NCI-H82 treated with DMSO at 0.1 percent for 48 hours (cell line): Measurements from ENCODE around the gene FAM53A.

ENCODE experiments used
- DNase-seq: peaks from one replicate; lab custom pipeline; 2025; ENCODE audit not compliant: unreplicated experiment; lab: John Stamatoyannopoulos, UW

The FAM53A gene

DNA sequence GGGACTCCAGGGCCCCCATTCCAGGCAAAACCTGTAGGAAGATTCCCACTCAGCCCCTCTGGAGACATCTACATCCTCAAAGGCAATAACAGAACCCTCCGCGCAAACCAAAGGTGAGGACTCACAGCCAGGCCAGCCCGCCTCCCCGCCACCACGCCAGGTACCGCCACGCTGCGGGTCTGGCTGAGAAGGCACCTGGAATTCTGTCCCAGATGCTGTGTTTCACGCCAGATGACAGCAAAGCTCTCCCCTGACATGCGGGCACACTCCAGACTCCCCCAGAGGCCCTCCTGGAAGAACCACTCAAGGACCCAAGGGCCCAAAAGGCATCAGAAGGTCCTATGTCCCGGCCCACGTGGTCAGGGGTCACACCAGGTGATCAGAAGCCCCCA, 59.6 kb downstream of the FAM53A start:
- no peak for DNase-seq

DNA sequence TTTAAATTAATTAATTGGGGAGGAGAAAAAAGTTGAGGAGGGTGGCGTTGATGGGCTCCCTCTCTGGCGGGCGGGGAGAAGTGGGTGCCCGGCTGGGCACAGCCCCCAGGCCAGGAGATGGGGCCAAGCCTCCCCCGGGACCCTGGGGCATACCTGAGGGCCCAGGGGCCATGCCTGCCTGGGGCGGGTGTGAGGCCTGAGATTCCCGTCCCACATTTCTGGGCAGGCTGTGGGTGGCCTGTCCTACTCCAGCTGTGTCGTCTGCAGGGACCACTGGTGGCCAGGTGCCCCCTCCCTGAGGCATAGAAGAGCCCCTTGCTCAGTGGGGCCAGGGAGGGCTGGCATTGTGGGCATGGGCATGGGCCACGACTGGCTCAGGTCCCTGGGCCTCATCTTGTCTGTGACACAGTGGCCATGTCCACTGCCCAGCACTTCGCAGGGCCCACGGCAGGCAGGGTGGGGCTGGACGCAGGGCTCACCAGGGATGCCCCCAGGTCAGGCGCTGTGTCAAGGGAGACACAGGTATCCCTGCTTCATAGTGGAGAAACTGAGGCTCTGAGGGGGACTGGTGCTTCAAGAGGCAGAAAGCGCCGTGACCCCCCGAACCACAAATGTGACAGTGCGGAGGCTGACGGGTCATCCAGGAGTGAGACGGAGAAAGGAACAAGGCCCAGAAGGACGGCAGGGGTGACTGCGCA, 60.1 kb downstream of the FAM53A start:
- DNase-seq, result no peak

DNA sequence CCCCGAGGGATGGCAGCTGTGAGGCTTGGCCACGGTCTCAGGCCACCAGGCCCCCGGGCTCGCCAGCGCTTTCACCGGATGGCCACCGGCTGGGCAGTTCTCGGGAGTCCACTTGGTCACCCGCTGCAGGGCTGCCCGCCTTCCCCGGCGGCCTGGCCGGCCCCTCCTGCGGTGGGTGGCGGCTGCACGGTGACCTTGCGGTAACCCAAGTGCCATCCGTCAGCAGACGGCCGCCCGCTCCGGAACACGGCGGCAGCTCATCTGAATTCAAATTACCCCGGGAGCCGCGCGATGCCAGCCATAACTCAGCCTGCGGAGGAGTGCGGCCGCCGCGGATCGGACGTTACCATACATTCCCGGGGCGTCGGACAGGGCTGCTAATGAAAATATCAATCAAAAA, 60.7 kb downstream of the FAM53A start:
- no peak for DNase-seq

DNA sequence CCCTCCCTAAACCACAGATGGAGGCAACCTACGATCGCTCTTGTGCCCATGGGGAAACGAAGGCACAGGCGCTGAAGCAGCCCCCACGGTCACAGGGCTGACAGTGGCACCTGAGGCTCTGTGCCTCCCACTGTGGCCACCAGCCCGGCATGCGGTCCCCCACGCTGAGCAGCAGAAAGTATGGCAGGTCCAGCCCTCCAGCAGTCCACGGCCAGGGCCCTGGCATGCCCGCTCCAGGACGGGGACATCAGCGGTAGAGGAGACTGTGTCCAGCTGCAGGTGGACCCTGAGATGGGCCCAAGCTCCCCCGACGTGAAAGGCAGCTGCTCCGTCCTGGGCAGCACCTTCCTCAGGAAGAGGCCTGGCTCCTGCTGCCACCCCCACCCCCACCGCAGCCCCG, 61.2 kb downstream of the FAM53A start:
- no peak for DNase-seq

DNA sequence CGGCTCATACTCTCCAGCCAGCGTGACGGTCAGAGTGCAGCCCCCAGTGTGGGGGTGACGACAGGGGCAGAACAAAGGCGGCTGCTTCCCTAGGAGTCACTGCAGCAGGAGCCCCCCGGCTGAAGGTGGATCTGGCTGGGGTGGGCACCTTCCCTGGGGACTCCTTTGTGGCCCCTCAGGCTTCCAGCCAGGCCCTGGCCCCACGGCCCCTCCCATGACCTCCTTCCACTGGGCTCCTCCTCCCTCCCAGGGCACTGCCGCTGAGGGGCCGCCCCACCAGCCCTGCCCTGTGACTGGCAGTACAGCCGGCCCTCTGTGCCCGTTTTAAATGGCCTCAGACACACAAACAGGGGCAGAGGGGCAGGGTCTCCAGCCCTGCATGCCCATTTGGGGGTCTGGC, 61.9 kb downstream of the FAM53A start:
- DNase-seq, result no peak

DNA sequence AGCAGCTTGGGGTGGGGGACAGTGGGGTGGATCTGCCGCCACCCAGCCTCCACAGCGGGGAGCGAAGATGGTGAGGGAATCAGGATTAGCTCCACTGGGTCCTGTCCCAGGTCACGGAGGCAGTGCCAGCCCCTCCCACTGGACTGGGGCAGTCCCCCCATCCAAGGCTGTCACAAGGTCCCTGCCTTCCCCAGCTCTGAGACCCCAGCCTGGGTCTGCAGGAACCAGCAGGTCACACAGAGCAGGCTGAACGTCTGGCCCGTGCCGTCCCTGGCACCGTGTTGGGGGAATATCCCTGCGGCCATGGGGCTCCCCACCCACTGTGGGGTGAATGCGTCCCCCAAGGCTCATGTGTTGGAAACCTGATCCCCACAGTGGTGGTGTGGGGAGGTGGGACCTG, 62.6 kb downstream of the FAM53A start:
- no peak for DNase-seq

DNA sequence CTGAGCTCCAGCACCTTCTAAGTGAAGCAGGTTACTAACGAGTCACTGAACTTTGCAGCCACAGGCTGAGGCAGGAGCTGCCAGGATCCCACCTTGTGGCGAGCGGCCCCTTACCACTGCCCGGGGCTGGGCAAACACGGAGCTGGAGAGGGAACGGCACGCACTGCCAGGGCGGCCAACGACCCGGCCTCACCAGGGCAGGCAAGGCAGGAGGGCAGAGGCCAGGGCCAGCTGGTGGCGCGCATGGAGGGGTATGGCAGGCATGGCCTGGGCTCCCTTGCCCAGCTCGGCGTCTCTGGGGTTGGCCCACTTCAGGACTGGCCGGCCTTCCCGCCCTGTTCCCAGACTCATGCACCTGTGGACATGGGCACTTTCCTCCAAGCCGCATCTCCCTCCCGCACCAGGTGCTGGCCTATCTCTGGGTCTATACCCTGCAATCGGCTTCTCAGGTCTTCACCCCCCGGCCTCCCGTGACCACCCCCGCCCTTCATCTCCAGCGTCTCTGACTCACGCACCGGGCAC, 64.9 kb downstream of the FAM53A start:
- no peak for DNase-seq

DNA sequence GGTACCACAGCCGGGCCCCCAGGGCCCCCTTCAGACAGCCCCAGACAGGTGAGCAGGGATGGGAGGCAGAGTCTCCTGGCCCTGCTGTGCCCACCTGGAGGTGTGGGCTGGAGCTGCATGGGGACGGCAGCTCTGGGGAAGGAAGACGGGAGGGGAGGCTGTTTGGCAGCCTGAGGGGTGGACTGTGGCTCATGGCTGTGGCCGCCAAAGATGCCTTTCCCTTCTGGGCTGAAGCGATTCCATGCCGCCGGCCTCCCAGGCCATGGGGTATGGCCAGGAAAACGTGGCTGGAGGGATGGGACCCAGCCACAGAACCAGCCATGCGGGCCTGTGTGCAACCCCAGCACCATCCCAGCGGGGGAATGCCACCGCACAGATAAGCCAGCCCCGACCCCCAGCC, 65.7 kb downstream of the FAM53A start:
- DNase-seq, result no peak

DNA sequence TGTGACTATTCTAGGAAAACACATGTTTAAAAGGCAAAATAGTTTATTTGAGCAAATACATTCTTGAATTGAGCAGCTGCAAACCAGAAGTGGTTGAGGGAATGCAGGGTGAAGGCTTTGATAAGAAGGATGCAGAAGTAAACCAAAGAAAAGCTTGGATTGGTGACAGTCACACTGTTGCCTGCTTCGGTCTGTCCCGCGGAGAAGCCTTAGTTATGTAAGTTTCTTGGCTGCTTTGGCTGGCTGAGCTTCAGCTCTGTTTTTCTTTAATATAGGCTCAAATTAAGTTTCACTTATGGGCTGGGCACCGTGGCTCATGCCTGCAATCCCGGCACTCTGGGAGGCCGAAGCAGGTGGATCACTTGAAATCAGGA, 67.6 kb downstream of the FAM53A start:
- DNase-seq, result no peak

DNA sequence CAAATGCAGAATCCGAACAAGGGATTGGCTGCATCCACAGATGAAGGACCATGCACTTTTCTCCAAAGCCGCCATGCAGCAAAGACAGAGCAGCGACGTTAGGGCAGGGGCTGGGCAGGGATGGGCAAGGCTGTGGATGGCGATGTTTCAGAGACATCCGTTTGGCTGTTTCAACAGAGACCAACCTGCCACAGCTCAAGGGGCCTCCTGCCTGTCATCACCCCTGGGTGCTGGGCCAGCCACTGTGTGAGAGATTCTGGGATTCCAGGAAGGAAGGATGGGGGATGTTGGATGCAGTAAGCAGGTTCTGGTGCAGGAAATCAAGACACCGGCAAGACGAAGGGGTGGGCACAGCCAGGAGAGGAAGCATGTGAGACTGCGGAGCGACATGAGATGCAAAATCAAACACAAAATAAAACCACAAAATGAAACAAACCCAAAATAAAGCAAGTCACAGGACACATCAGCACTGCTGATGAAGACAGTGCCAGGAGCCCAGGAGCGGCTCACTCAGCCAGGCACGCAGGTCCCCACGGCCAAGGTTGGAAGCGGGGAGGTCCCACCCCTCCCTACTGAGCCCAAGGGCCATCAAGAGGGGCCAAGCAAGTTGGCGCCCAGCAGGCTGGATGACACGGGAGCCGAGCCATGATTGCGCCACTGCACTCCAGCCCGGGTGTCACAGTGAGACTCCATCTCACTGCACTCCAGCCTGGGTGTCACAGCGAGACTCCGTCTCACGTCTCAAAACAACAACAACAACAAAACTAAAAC, 68.1 kb downstream of the FAM53A start:
- no peak for DNase-seq

DNA sequence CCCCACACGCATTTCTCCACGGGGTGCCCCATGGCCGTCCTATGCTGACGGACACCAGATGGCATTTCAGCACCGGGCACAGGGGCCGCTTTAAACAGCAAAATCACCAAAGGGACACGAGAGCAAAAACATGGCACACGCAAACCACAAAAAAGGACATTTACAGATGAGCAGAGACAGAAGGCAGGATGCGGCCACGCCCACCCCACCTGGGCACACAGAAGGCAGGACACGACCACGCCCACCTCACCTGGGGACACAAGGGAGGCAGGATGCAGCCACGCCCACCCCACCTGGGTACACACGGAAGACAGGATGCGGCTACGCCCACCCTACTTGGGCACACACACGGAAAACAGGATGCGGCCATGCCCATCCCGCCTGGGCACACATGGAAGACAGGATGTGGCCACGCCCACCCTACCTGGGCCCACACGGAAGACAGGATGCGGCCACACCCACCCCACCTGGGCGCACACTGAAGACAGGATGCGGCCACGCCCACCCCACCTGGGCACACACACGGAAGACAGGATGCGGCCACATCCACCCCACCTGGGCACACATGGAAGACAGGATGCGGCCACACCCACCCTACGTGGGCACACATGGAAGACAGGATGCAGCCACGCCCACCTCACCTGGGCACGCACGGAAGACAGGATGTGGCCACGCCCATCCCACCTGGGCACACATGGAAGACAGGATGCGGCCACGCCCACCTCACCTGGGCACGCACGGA, 69.1 kb downstream of the FAM53A start:
- DNase-seq, result no peak

DNA sequence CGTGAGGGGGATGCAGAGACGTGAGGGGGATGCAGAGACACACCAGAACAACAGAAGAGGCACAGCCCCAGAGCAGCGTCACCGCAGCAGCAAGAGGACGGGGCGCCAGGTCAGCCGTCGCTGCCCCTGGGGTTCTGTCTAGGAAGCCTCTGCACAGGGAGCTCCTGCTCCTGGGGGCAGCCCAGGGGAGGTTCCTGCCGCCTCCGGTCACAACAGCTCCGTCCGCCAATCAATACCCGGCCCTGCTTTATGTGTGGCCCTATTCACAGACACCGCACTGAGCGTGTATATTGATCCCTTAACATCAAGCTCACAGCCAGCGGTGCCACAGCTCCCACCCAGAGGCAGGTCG, 69.6 kb downstream of the FAM53A start:
- DNase-seq, result no peak

DNA sequence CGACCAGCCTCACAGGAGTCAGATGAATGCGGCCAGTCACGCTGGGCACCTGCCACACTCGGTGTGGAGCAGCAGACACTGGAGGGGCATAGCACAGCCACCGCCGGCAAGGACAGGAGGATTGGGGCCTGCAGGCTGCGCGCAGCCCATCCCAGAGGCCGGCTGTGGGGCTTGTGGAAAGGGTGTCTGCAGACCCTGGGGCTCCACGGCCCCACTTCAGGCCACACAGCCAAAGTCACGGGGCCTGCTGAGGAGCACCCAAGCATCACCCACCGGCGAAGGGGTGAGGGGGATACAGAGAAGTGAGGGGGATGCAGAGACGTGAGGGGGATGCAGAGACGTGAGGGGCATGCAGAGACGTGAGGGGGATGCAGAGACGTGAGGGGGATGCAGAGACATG, 70.1 kb downstream of the FAM53A start:
- no peak for DNase-seq

DNA sequence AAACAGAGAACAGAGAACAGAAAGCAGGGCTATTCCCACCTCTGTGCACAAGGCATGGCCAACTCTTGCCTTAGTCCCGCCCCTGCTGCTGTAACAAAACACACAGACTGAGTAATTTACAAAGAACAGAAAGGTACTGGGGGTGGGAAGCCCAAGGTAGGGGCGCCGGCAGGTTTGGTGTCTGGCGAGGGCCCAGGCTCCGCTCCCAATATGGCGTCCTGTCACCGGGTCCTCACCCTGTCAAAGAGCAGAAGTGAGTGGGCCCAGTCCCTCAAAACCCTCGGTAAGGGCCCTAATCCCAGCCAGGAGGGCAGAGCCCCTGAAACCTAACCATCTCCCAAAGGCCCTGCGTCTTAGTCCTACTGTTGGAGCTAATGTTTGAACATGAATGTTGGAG, 71.0 kb downstream of the FAM53A start:
- DNase-seq, result no peak

DNA sequence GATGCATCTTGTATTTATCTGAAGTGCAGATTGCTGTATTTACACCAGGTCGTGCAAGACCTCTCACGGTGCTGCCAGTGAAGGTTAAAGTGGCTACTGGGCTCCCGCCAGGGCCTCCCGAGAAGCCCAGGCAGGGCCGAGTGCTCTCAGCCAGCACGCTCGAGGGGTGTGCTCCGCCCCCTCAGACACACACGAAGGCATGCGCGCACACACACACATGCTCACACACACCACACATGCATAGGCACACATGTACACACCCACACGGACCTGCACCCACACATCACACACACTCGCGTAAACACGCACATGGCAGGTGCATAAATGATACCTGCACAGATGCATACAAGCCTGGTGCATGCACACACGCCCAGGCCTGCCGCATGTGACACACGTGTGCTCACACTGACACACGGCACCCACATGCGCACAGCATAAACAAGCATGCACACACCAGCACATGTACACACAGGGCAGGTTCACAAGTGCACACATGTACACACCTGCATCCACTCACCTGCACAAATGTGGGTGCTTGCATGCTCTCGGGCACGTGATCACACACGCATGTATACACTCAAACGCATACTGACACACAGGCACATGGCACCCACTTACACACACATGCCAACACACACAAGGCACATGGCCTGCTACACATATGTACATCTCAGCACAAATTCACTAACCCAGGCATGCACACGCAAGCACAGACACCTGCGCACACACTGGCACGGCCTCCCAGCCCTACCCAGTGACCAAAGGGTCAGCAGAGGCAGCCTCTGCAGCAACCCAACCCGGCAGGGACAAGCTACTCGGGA, 71.6 kb downstream of the FAM53A start:
- DNase-seq, result no peak

DNA sequence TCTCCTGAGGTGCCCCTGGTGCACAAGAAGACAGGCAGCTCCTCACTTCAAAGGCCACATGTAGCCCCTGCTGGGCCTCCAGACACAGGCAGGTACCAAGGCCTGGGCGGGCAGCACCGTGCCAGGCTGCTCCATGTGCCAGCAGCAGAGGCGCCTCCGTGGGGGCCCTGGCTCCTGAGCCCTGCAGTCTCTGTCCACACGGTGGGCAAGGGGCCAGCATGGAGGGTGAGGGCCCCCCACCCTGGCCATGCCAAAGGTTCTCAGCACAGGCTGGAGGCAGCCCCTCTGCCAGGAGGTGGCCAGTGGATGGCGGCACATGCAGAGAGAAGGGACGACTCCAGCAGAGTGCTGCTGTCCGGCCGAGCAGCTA, 72.6 kb downstream of the FAM53A start:
- DNase-seq, result no peak

DNA sequence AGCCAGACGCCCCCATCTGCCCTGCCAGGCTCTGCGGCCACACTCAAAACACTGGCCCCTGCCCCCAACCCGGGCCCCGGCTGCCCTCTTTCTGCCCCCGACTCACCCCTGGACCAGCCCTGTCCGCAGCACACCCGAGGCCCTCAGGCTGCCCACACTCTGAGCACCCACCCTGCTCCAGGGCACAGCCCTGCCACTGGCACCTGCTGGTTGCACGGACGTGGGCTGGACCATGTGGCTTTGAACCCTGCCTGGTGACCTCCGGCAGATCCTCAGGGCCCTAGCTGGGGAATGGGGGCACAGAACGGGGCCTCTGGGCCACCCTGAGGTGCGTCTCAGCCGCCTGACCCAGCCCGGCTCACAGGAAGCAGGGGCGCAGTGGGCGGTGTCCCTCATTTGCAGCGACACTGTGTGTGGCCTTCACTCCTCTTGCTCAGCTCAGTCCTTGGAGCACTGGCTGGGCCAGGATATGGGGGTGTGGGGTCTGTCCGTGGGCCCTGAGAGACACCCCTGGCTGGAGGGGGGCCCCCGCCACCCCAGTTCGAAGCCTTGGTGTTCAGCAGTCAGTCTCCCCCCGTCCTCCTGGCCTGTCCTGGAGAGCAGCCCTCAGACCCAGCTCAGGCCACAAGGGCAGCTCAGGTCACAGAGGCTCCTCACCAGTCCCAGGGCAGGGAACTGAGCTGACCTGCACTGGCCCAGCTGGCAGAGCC, 73.2 kb downstream of the FAM53A start:
- DNase-seq, result no peak

DNA sequence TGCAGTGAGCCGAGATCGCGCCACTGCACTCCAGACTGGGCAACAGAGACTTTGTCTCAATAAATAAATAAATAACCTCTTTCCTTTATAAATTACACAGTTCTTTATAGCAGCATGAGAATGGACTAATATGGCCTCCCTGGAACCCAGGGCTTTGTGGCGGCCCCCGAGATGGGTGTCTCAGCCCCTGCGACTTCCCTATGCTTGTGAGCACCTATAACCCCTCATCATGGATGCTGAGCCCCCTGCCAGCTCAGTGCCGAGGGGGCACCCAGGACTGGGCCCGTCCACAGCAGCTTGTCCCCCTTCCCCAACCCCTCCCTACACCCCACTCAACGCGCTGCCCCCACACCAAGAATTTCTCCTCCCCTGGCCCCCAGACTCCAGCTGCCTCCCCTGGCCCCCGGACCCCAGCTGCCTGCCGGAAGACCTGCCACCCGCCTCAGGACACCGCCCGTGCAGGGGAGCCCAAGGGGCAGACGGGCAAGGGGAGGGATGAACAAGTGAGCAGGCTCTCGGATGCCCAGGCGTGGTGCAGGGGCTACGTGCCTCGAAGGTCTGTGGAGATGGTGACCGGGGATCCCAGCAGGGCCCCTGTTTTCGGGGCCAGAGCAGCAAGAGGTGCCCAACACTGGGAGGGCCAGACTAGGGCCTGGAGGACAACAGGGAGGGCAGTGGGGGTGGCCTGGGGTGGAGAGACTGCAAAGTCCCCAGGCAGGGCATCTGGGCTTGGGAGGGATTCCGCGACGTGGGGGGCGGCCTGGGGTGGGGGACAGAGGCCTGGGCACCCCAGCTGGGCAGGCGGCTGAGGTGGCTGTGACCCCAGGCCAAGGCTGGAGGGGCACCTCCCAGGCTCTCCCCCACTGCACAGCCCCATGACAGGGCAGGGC, 74.0 kb downstream of the FAM53A start:
- no peak for DNase-seq

DNA sequence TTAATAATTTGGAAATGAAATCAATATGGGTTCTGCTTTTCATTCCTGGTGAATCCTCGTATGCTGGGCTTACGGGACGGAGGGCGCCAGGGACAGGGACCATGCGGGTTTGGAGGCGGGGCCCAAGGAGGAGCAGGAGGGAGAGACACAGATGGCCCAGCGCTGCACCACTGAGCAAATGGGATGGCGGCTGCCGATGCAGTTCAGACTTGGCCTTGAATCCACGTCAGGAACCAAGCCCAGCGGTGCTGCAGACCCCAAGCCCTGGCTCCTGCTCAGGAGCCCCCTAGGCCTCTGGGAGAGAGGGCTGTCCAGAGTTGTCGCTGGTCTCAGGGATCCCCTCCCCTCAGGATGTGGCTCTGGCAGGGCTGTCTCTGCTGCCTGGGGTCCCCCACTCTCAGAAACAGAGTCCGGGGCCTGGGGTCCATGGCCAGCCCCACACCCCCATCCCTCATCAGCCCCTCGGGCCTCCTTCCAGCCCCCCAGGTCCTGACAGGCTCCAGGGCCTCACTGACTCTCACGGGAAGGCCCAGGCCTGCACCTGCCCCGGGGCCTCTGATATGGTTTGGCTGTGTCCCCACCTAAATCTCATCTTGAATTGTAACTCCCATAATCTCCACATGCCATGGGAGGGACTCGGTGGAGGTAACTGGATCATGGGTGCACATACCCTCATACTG, 75.2 kb downstream of the FAM53A start:
- DNase-seq, result no peak
